Panc1 (cell line): ENCODE data around the gene NR4A3. TPM values are rescaled to one million over a fixed set of nuclear protein-coding genes. Genes with fewer than 3 reads are reported as not detected.

ENCODE experiments used
- ATAC-seq: fragments of 200-7000 bp; cut with Tn5 transposase; 2 replicates; pipeline ENCODE4 v1.9.1; 2020; ENCODE audit warnings: mild to moderate bottlenecking, moderate library complexity
- BruUV-seq: library from RNA; stranded (reverse); fragments of 400-500 nt; replicated peaks from 2 replicates; lab custom pipeline; 2021; lab: Mats Ljungman, UMichigan
- CTCF ChIA-PET: fragments of 300-600 bp; sonication (Branson Sonifier 250); formaldehyde crosslinking; loops from one replicate; lab custom pipeline; 2022; ENCODE audit warnings: antibody characterized with exemption; lab: Charles Lee
- POLR2A ChIA-PET: fragments of 300-600 bp; sonication (Branson Sonifier 250); formaldehyde crosslinking; loops from one replicate; lab custom pipeline; 2022; ENCODE audit warnings: antibody characterized with exemption; lab: Charles Lee
- DNase-seq: peaks from one replicate; pipeline ENCODE4 v3.0.0-alpha.2; 2010; ENCODE audit warnings: low read depth, low spot score
- H3K27ac ChIP-seq: 2 replicates; pipeline ENCODE4 v1.5.1; 2011; ENCODE audit warnings: mild to moderate bottlenecking, low read length, inconsistent platforms
- H3K27me3 ChIP-seq: fragments of 200-500 bp; sonication (Bioruptor generic); 2 replicates; pipeline ENCODE4 v1.6.0; 2014; ENCODE audit warnings: low read length, inconsistent platforms; ENCODE audit not compliant: control insufficient read depth, insufficient read depth
- H3K36me3 ChIP-seq: fragments of 200-500 bp; sonication (Bioruptor generic); 2 replicates; pipeline ENCODE4 v1.5.1; 2014; ENCODE audit warnings: inconsistent platforms, mild to moderate bottlenecking, low read length, moderate library complexity; ENCODE audit not compliant: control insufficient read depth, insufficient read depth
- H3K4me1 ChIP-seq: 2 replicates; pipeline ENCODE4 v1.5.1; 2011; ENCODE audit warnings: inconsistent platforms, mild to moderate bottlenecking, low read length, moderate library complexity; ENCODE audit not compliant: control insufficient read depth, insufficient read depth
- H3K4me3 ChIP-seq, 2 experiments: 2 replicates each; pipeline ENCODE4 v1.5.1; 2011 to 2012; ENCODE audit warnings: low read depth in 2 of 2, low read length in 2 of 2, mild to moderate bottlenecking in 2 of 2, inconsistent platforms in 1 of 2, moderate library complexity in 1 of 2
- H3K9me3 ChIP-seq: fragments of 200-500 bp; sonication (Bioruptor generic); 2 replicates; pipeline ENCODE4 v1.5.1; 2014; ENCODE audit warnings: low read depth, mild to moderate bottlenecking, inconsistent platforms, low read length, moderate library complexity; ENCODE audit not compliant: control insufficient read depth, insufficient read depth
- POLR2AphosphoS5 ChIP-seq: IDR thresholded peaks from 2 replicates; pipeline ENCODE4 v1.6.1; 2012; ENCODE audit warnings: mild to moderate bottlenecking, low read depth, low read length, moderate library complexity
- SIN3A ChIP-seq: IDR thresholded peaks from 2 replicates; pipeline ENCODE4 v1.6.1; 2012; ENCODE audit warnings: low read depth, mild to moderate bottlenecking, low read length, moderate library complexity, borderline replicate concordance; ENCODE audit not compliant: insufficient read depth
- TCF7L2 ChIP-seq: IDR thresholded peaks from 2 replicates; pipeline ENCODE4 v1.6.1; 2011; ENCODE audit warnings: mild to moderate bottlenecking, low read depth, low read length, inconsistent platforms
- in situ Hi-C: cut with HindIII; loops from 2 replicates; pipeline ENCODE4 v1.10.0; 2016; ENCODE audit warnings: low sequenced_read_pairs, low pct_unique_long_range_greater_than_20kb
- intact Hi-C: fragments of 100-400 bp; cut with micrococcal nuclease; formaldehyde crosslinking; loops from one replicate; pipeline ENCODE4 v1.10.0; 2022; ENCODE audit not compliant: unreplicated experiment
- total RNA-seq: library from RNA; stranded (reverse); gene quantifications from one replicate; pipeline ENCODE4 v1.2.1, GENCODE V29; 2021; ENCODE audit not compliant: unreplicated experiment
- TF ChIP-seq, protein P1 (sequence below), 2 experiments: IDR thresholded peaks; 2 replicates each; pipeline ENCODE4 v1.6.1; 2011 to 2012; ENCODE audit warnings: low read depth in 2 of 2, control low read depth in 1 of 2, low read length in 1 of 2, mild to moderate bottlenecking in 1 of 2, moderate library complexity in 1 of 2; ENCODE audit not compliant: insufficient read depth in 1 of 2
- TF ChIP-seq, protein P2 (sequence below): fragments of 450-650 bp; IDR thresholded peaks from 2 replicates; pipeline ENCODE4 v1.5.1; 2017; ENCODE audit warnings: mild to moderate bottlenecking

The NR4A3 gene
- total RNA-seq, 1 experiment from 2014 or later = 0.13 TPM

DNA sequence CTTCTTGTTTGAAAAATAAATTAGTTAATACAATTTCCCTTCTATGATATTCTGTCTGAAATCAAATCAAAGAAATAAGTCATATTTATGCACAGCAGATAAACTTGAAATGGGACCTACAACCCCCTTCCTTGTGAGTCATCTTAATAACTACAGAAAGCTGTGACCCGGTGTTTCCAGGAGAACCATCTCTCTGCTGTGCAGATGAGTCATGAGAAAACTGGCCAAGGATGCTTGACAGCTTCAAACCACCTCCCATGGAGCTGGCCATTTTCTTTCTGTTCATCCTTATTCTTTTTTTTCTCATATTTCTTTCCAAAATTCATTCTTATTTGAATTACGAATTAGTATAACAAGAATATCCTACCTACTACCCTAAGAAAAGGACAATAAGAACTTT, 43.4 kb upstream of the NR4A3 start:
- Histone ChIP-seq H3K4me3 (no peak overlapping the region), H3K27me3 (no peaks in the 10 kb centered on the region; the same call in 1 of the 2 replicates), H3K36me3 (no peaks in the 10 kb centered on the region), H3K4me1 (no peaks in the 10 kb centered on the region), H3K9me3 (no peaks in the 10 kb centered on the region), H3K27ac (no peak overlapping the region)
- ATAC-seq = no peak
- in situ Hi-C loops (no loop called here), intact Hi-C loops (no loop called here)
- DNase-seq = no peak
- CTCF ChIA-PET = no interaction called here
- POLR2A ChIA-PET = no interaction called here
- BruUV-seq = no TSS peak
- TF ChIP-seq POLR2AphosphoS5 = no peak
- TF ChIP-seq, protein P1, sequence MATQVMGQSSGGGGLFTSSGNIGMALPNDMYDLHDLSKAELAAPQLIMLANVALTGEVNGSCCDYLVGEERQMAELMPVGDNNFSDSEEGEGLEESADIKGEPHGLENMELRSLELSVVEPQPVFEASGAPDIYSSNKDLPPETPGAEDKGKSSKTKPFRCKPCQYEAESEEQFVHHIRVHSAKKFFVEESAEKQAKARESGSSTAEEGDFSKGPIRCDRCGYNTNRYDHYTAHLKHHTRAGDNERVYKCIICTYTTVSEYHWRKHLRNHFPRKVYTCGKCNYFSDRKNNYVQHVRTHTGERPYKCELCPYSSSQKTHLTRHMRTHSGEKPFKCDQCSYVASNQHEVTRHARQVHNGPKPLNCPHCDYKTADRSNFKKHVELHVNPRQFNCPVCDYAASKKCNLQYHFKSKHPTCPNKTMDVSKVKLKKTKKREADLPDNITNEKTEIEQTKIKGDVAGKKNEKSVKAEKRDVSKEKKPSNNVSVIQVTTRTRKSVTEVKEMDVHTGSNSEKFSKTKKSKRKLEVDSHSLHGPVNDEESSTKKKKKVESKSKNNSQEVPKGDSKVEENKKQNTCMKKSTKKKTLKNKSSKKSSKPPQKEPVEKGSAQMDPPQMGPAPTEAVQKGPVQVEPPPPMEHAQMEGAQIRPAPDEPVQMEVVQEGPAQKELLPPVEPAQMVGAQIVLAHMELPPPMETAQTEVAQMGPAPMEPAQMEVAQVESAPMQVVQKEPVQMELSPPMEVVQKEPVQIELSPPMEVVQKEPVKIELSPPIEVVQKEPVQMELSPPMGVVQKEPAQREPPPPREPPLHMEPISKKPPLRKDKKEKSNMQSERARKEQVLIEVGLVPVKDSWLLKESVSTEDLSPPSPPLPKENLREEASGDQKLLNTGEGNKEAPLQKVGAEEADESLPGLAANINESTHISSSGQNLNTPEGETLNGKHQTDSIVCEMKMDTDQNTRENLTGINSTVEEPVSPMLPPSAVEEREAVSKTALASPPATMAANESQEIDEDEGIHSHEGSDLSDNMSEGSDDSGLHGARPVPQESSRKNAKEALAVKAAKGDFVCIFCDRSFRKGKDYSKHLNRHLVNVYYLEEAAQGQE (IDR thresholded peaks at IDR 0.05; ENCODE audit: insufficient read depth in 1 of 2, low read depth in 2 of 2, low read length in 1 of 2) = no peak
- TF ChIP-seq, protein P2, sequence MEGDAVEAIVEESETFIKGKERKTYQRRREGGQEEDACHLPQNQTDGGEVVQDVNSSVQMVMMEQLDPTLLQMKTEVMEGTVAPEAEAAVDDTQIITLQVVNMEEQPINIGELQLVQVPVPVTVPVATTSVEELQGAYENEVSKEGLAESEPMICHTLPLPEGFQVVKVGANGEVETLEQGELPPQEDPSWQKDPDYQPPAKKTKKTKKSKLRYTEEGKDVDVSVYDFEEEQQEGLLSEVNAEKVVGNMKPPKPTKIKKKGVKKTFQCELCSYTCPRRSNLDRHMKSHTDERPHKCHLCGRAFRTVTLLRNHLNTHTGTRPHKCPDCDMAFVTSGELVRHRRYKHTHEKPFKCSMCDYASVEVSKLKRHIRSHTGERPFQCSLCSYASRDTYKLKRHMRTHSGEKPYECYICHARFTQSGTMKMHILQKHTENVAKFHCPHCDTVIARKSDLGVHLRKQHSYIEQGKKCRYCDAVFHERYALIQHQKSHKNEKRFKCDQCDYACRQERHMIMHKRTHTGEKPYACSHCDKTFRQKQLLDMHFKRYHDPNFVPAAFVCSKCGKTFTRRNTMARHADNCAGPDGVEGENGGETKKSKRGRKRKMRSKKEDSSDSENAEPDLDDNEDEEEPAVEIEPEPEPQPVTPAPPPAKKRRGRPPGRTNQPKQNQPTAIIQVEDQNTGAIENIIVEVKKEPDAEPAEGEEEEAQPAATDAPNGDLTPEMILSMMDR = no peak
- no peak for TF ChIP-seq TCF7L2
- no peak for TF ChIP-seq SIN3A

DNA sequence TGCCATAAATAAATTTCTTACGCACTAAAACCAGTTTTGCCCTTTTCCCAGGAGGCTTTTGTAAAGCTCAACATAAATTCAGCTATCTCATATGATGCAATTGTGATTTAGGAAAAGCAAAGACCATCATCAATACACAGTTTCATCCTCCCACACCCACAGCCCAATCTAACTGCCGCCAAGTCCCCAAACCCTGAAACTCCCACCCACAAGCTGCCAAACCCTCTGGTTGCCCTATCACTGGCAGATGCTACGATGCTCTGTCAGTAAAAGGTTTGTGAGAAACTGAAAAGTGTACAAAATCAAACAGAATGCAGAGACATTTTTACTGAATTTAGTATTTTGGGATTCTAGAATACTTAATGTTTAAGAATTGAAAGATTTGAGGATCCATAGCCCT, 42.8 kb upstream of the NR4A3 start:
- no peak overlapping the region for H3K4me3 ChIP-seq
- no peaks in the 10 kb centered on the region for H3K9me3 ChIP-seq
- TF ChIP-seq, protein P2 = no peak
- TF ChIP-seq SIN3A (no peak), TCF7L2 (no peak), POLR2AphosphoS5 (no peak)
- TF ChIP-seq, protein P1 (IDR thresholded peaks at IDR 0.05; ENCODE audit: insufficient read depth in 1 of 2, low read depth in 2 of 2, low read length in 1 of 2) = no peak
- no peaks in the 10 kb centered on the region for H3K4me1 ChIP-seq
- no TSS peak for BruUV-seq
- intact Hi-C loops = no loop called here
- ChIA-PET CTCF (no interaction called here), POLR2A (no interaction called here)
- H3K36me3 ChIP-seq = no peaks in the 10 kb centered on the region
- DNase-seq (no peak), ATAC-seq (no peak)
- no peaks in the 10 kb centered on the region; the same call in 1 of the 2 replicates for H3K27me3 ChIP-seq
- no peak overlapping the region for H3K27ac ChIP-seq
- in situ Hi-C loops = no loop called here
